ENCODE data around the gene DHRS2.
A peak's percentile ranks its signal among the peaks of the same experiment; 100 is the strongest.

The DHRS2 gene

DNA sequence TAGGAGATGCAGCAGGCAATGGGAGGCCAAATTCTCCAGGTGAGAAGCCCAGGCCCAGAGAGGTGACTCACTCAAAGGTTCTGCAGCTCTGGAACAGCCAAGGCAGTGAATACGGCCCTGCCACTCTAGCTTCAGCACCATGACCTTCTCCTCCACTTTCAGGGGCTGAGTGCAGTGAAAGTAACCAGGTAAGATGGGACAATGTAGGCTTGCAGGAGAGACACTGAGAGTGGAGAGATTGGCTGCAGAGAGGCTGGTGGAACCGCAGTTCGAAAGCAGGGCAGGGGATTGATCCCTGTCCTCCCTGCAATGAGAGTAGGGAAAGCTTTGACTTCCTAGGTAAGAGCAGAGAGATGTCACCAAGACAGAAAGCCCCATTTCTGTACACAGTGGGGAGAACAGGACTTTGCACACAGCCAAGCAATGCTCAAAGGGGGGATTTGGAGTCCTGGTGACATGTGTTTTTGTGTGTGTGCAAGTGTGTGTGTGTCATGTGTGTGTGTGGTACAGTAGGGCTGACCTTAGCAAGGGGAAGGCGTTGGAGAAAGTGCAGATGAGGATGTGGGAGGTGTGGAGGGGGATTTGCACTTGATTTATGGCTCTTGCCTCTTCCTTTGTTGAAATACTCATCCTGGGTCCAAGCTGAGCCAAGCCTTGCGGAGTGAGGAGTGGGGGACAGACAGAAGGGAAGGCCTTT, 12.7 kb downstream of the DHRS2 start:
- H4K8ac ChIP-seq (ENCODE audit: low read length) = no peak overlapping the region
- H3K4me1 ChIP-seq (ENCODE audit: control insufficient read depth, insufficient read depth, low read depth, low read length) = no peaks in the 10 kb centered on the region
- no peak for DNase-seq
- H3K36me3 ChIP-seq (ENCODE audit: control insufficient read depth in 1 of 2, insufficient read depth in 2 of 2, low read depth in 1 of 2, low read length in 2 of 2) = no peaks in the 10 kb centered on the region
- no peak overlapping the region for H3K27ac ChIP-seq (ENCODE audit: low read length, poor library complexity, severe bottlenecking)
- H4K91ac ChIP-seq (ENCODE audit: low read length) = no peak overlapping the region
- 49% methylated on average over 5 of the region's 5 CpGs for WGBS
- no peaks in the 10 kb centered on the region for H3K9me3 ChIP-seq (ENCODE audit: control insufficient read depth, low read length)
- no peak overlapping the region for H2BK12ac ChIP-seq (ENCODE audit: low read length in 2 of 2)
- no peak overlapping the region for H2AFZ ChIP-seq (ENCODE audit: low read depth, low read length)
- H2BK5ac ChIP-seq (ENCODE audit: low read depth, low read length, poor library complexity, severe bottlenecking) = no peak overlapping the region
- no peak overlapping the region for H2BK120ac ChIP-seq (ENCODE audit: low read depth, low read length)
- H2AK5ac ChIP-seq (ENCODE audit: low read length, severe bottlenecking) = no peak overlapping the region
- no peak overlapping the region for H3K23ac ChIP-seq (ENCODE audit: low read length in 2 of 2)
- H2BK15ac ChIP-seq (ENCODE audit: low read depth, poor library complexity, severe bottlenecking) = no peak overlapping the region
- peaks cover 28 to 42% of the 10 kb centered on the region in 2 experiments for H3K27me3 ChIP-seq (ENCODE audit: control insufficient read depth in 1 of 2, insufficient read depth in 1 of 2, low read length in 2 of 2)
- no peak overlapping the region for H3K4me3 ChIP-seq (ENCODE audit: insufficient read depth in 1 of 2, low read depth in 1 of 2, low read length in 2 of 2)
- H3K14ac ChIP-seq (ENCODE audit: low read length in 2 of 2) = no peak overlapping the region
- H3K9ac ChIP-seq (ENCODE audit: low read length) = no peak overlapping the region
- H3K18ac ChIP-seq (ENCODE audit: low read depth in 1 of 2, low read length in 2 of 2) = no peak overlapping the region
- no peak overlapping the region for H3K4ac ChIP-seq (ENCODE audit: low read depth in 1 of 2, low read length in 2 of 2)
- no peaks in the 10 kb centered on the region for H3K79me1 ChIP-seq (replicated peaks; ENCODE audit: low read length, poor library complexity, severe bottlenecking)
- no peak overlapping the region for H3K4me2 ChIP-seq (ENCODE audit: low read length, poor library complexity, severe bottlenecking)

DNA sequence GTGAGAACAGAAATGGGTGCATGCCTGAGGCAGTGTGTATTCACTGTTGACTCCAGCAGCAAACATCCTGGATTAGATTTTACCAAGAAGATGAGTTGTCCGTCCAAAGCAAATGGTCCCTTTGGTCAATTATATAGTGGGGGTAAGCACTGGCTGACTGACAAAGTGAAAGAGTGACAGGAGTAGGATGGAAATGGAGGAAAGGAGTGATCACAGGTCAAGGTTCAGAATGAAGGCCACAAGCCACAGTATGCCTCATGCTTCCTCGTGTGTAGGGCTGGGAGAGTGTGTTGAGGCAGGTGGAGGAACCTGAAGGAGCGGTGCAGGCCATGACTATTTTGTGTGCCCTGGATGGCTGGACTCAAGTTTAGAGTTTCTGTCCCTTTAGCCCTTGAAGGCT, 14.3 kb downstream of the DHRS2 start:
- 71% methylated on average over 3 of the region's 3 CpGs for WGBS
- Histone ChIP-seq H4K91ac (ENCODE audit: low read length) (no peak overlapping the region), H2BK15ac (ENCODE audit: low read depth, poor library complexity, severe bottlenecking) (no peak overlapping the region), H3K36me3 (ENCODE audit: control insufficient read depth in 1 of 2, insufficient read depth in 2 of 2, low read depth in 1 of 2, low read length in 2 of 2) (no peaks in the 10 kb centered on the region), H3K79me1 (replicated peaks; ENCODE audit: low read length, poor library complexity, severe bottlenecking) (no peaks in the 10 kb centered on the region), H3K18ac (ENCODE audit: low read depth in 1 of 2, low read length in 2 of 2) (no peak overlapping the region), H3K4me1 (ENCODE audit: control insufficient read depth, insufficient read depth, low read depth, low read length) (no peaks in the 10 kb centered on the region), H3K4ac (ENCODE audit: low read depth in 1 of 2, low read length in 2 of 2) (no peak overlapping the region), H3K27me3 (ENCODE audit: control insufficient read depth in 1 of 2, insufficient read depth in 1 of 2, low read length in 2 of 2) (peaks cover 15 to 50% of the 10 kb centered on the region in 2 experiments), H3K4me2 (ENCODE audit: low read length, poor library complexity, severe bottlenecking) (no peak overlapping the region), H3K23ac (ENCODE audit: low read length in 2 of 2) (no peak overlapping the region), H2AFZ (ENCODE audit: low read depth, low read length) (no peak overlapping the region), H3K27ac (ENCODE audit: low read length, poor library complexity, severe bottlenecking) (no peak overlapping the region), H2AK5ac (ENCODE audit: low read length, severe bottlenecking) (no peak overlapping the region), H3K9me3 (ENCODE audit: control insufficient read depth, low read length) (no peaks in the 10 kb centered on the region), H4K8ac (ENCODE audit: low read length) (no peak overlapping the region), H2BK120ac (ENCODE audit: low read depth, low read length) (no peak overlapping the region), H2BK12ac (ENCODE audit: low read length in 2 of 2) (no peak overlapping the region), H3K14ac (ENCODE audit: low read length in 2 of 2) (no peak overlapping the region), H3K9ac (ENCODE audit: low read length) (no peak overlapping the region), H3K4me3 (ENCODE audit: insufficient read depth in 1 of 2, low read depth in 1 of 2, low read length in 2 of 2) (peak overlapping the region in 1 of 2 experiments; percentile 14), H2BK5ac (ENCODE audit: low read depth, low read length, poor library complexity, severe bottlenecking) (no peak overlapping the region)
- no peak for DNase-seq

DNA sequence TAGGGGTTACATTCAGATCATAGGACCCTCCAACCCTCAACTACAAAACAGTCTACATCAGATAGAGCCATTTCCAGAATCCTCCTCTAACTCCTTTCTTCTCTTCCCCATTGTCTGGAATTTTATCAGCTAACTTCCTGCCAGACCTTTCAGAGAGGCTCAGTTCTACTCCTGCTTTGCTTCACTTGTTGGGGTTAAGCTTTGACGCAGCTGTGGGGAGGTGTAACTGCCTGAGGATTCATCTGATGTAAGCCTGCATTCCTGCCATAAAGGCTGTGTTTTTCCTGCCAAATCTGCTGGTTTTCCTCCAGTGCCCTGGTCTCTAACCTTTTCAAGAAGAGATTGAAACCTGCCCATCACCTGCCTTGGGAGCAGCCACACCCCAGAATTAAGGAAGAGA, 16.9 kb downstream of the DHRS2 start:
- no peak overlapping the region for H2AK5ac ChIP-seq (ENCODE audit: low read length, severe bottlenecking)
- H3K23ac ChIP-seq (ENCODE audit: low read length in 2 of 2) = no peak overlapping the region
- H4K8ac ChIP-seq (ENCODE audit: low read length) = no peak overlapping the region
- H3K4ac ChIP-seq (ENCODE audit: low read depth in 1 of 2, low read length in 2 of 2) = no peak overlapping the region
- no peak for DNase-seq
- no peak overlapping the region for H3K18ac ChIP-seq (ENCODE audit: low read depth in 1 of 2, low read length in 2 of 2)
- H3K27ac ChIP-seq (ENCODE audit: low read length, poor library complexity, severe bottlenecking) = no peak overlapping the region
- H2BK12ac ChIP-seq (ENCODE audit: low read length in 2 of 2) = no peak overlapping the region
- no peaks in the 10 kb centered on the region for H3K79me1 ChIP-seq (replicated peaks; ENCODE audit: low read length, poor library complexity, severe bottlenecking)
- 57% methylated on average over 1 of the region's 1 CpG for WGBS
- no peak overlapping the region for H3K9ac ChIP-seq (ENCODE audit: low read length)
- no peak overlapping the region for H2BK120ac ChIP-seq (ENCODE audit: low read depth, low read length)
- H2BK15ac ChIP-seq (ENCODE audit: low read depth, poor library complexity, severe bottlenecking) = no peak overlapping the region
- no peaks in the 10 kb centered on the region for H3K9me3 ChIP-seq (ENCODE audit: control insufficient read depth, low read length)
- no peaks in the 10 kb centered on the region for H3K4me1 ChIP-seq (ENCODE audit: control insufficient read depth, insufficient read depth, low read depth, low read length)
- H4K91ac ChIP-seq (ENCODE audit: low read length) = no peak overlapping the region
- H3K27me3 ChIP-seq (ENCODE audit: control insufficient read depth in 1 of 2, insufficient read depth in 1 of 2, low read length in 2 of 2) = peaks cover 14 to 58% of the 10 kb centered on the region in 2 experiments
- no peak overlapping the region for H2AFZ ChIP-seq (ENCODE audit: low read depth, low read length)
- no peak overlapping the region for H3K4me3 ChIP-seq (ENCODE audit: insufficient read depth in 1 of 2, low read depth in 1 of 2, low read length in 2 of 2)
- H3K36me3 ChIP-seq (ENCODE audit: control insufficient read depth in 1 of 2, insufficient read depth in 2 of 2, low read depth in 1 of 2, low read length in 2 of 2) = no peaks in the 10 kb centered on the region
- H2BK5ac ChIP-seq (ENCODE audit: low read depth, low read length, poor library complexity, severe bottlenecking) = no peak overlapping the region
- no peak overlapping the region for H3K14ac ChIP-seq (ENCODE audit: low read length in 2 of 2)
- H3K4me2 ChIP-seq (ENCODE audit: low read length, poor library complexity, severe bottlenecking) = no peak overlapping the region

DNA sequence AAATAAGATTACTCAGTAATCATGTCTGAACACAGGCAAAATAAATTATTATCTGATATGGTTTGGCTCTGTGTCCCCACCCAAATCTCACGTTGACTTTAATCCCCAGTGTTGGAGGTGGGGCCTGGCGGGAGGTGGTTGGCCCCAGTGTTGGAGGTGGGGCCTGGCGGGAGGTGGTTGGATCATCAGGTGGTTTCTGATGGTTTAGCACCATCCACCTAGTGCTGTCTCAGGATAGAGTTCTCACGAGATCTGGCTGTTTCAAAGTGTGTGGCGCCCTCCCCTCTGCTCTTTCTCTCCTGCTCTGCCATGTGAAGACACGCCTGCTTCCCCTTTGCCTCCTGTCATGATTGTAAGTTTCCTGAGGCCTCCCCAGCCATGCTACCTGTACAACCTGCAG, 18.1 kb downstream of the DHRS2 start:
- Histone ChIP-seq H3K9ac (ENCODE audit: low read length) (no peak overlapping the region), H2BK5ac (ENCODE audit: low read depth, low read length, poor library complexity, severe bottlenecking) (no peak overlapping the region), H3K4me2 (ENCODE audit: low read length, poor library complexity, severe bottlenecking) (no peak overlapping the region), H2BK120ac (ENCODE audit: low read depth, low read length) (no peak overlapping the region), H3K9me3 (ENCODE audit: control insufficient read depth, low read length) (no peaks in the 10 kb centered on the region), H3K4me1 (ENCODE audit: control insufficient read depth, insufficient read depth, low read depth, low read length) (no peaks in the 10 kb centered on the region), H3K36me3 (ENCODE audit: control insufficient read depth in 1 of 2, insufficient read depth in 2 of 2, low read depth in 1 of 2, low read length in 2 of 2) (no peaks in the 10 kb centered on the region), H3K79me1 (replicated peaks; ENCODE audit: low read length, poor library complexity, severe bottlenecking) (no peaks in the 10 kb centered on the region), H2BK12ac (ENCODE audit: low read length in 2 of 2) (no peak overlapping the region), H3K4ac (ENCODE audit: low read depth in 1 of 2, low read length in 2 of 2) (no peak overlapping the region), H2BK15ac (ENCODE audit: low read depth, poor library complexity, severe bottlenecking) (no peak overlapping the region), H3K27me3 (ENCODE audit: control insufficient read depth in 1 of 2, insufficient read depth in 1 of 2, low read length in 2 of 2) (peaks cover 13 to 66% of the 10 kb centered on the region in 2 experiments), H2AFZ (ENCODE audit: low read depth, low read length) (no peak overlapping the region), H2AK5ac (ENCODE audit: low read length, severe bottlenecking) (no peak overlapping the region), H3K14ac (ENCODE audit: low read length in 2 of 2) (no peak overlapping the region), H3K27ac (ENCODE audit: low read length, poor library complexity, severe bottlenecking) (no peak overlapping the region), H4K8ac (ENCODE audit: low read length) (no peak overlapping the region), H3K18ac (ENCODE audit: low read depth in 1 of 2, low read length in 2 of 2) (no peak overlapping the region), H3K4me3 (ENCODE audit: insufficient read depth in 1 of 2, low read depth in 1 of 2, low read length in 2 of 2) (no peak overlapping the region), H4K91ac (ENCODE audit: low read length) (no peak overlapping the region), H3K23ac (ENCODE audit: low read length in 2 of 2) (no peak overlapping the region)
- DNase-seq = no peak
- WGBS = 59% methylated on average over 6 of the region's 6 CpGs

Data from mesenchymal stem cell (in vitro differentiated cells and primary cell).